Suprapubic skin (tissue), 4 donors: Measurements from ENCODE around the gene PRC1. TPM values are rescaled to one million over a fixed set of nuclear protein-coding genes. Genes with fewer than 3 reads are reported as not detected.

Experiments
- DNase-seq, 2 donors: peaks; one replicate each; pipeline ENCODE4 v3.0.0-alpha.2; 2019; ENCODE audit warnings: low spot score in 2 of 2
- H3K27ac ChIP-seq: fragments of 200-600 bp; sonication (generic); one replicate; pipeline ENCODE4 v1.5.1; 2019
- H3K27me3 ChIP-seq: fragments of 200-600 bp; sonication (generic); one replicate; pipeline ENCODE4 v1.5.1; 2019
- H3K36me3 ChIP-seq: fragments of 200-600 bp; sonication (generic); one replicate; pipeline ENCODE4 v1.5.1; 2019
- H3K4me1 ChIP-seq: fragments of 200-600 bp; sonication (generic); one replicate; pipeline ENCODE4 v1.5.1; 2019
- H3K4me3 ChIP-seq: fragments of 200-600 bp; sonication (generic); one replicate; pipeline ENCODE4 v1.5.1; 2019; ENCODE audit warnings: mild to moderate bottlenecking
- H3K9me3 ChIP-seq: fragments of 200-600 bp; sonication (generic); one replicate; pipeline ENCODE4 v1.5.1; 2019
- EP300 ChIP-seq: sonication (generic); formaldehyde crosslinking; IDR thresholded peaks from one replicate; pipeline ENCODE4 v1.6.1; 2017; ENCODE audit warnings: antibody characterized with exemption
- POLR2A ChIP-seq, 2 donors: fragments of 450-650 bp; IDR thresholded peaks; one replicate each; pipeline ENCODE4 v1.6.1; 2017; ENCODE audit warnings: antibody characterized with exemption in 2 of 2, mild to moderate bottlenecking in 2 of 2, moderate library complexity in 2 of 2
- POLR2AphosphoS5 ChIP-seq, 3 donors: sonication (generic); formaldehyde crosslinking; IDR thresholded peaks; one replicate each; pipeline ENCODE4 v1.6.1; 2017; ENCODE audit warnings: antibody characterized with exemption in 3 of 3
- WGBS: methylation state at CpG from one replicate; pipeline ENCODE4 v1.1.5; 2018; 5-methylcytosine and 5-hydroxymethylcytosine counted together
- total RNA-seq, 4 donors: library from RNA; depleted of rRNA; stranded (reverse); fragments of >200 nt; gene quantifications; one replicate each; pipeline ENCODE4 v1.1.0, GENCODE V29; 2016
- TF ChIP-seq, protein P1 (sequence below), 2 donors: fragments of 200-600 bp in 1 of 2; fragments of 450-650 bp in 1 of 2; sonication (generic) in 1 of 2; IDR thresholded peaks; one replicate each; pipeline ENCODE4 v1.5.1; 2016 to 2019; ENCODE audit warnings: antibody characterized with exemption in 2 of 2, mild to moderate bottlenecking in 1 of 2, moderate library complexity in 1 of 2

Gene PRC1
- total RNA-seq, 4 donors from 2014 or later: 17.6 to 41.2 (median 34.6) TPM

DNA sequence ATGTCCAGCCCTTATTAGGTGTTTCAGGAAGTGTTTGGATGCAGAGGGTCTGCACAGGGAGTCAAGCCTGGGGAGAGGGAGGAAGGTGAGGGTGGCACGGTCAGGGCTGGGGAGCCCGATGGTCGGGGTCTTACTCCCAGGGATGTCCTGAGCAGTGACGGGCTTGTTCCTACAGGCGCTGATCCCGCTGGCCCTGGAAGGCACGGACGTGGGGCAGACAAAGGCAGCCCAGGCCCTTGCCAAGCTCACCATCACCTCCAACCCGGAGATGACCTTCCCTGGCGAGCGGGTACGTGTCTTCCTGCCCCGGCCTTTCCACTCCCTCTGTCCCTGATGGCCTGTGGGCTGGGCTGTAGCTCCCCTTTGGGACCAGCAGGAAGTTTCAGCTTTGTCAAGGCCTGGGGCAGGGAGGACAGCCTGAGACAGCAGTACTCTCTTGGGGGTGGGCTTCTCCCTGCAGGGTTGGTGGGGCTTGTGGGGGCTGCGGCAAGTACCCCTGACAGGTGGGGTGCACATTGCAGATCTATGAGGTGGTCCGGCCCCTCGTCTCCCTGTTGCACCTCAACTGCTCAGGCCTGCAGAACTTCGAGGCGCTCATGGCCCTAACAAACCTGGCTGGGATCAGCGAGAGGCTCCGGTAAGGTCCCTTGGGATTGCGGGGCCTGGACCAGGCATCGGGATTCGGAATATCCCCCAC, 44.2 kb downstream of the PRC1 start:
- peaks cover 84% of the 10 kb centered on the region for H3K36me3 ChIP-seq
- no peak for DNase-seq
- no peaks in the 10 kb centered on the region for H3K27me3 ChIP-seq
- no peaks in the 10 kb centered on the region for H3K9me3 ChIP-seq
- WGBS: 91% methylated on average over 12 of the region's 23 CpGs
- no peak overlapping the region for H3K4me3 ChIP-seq
- H3K27ac ChIP-seq: no peak overlapping the region
- peaks cover 5% of the 10 kb centered on the region for H3K4me1 ChIP-seq
- TF ChIP-seq, protein P1, sequence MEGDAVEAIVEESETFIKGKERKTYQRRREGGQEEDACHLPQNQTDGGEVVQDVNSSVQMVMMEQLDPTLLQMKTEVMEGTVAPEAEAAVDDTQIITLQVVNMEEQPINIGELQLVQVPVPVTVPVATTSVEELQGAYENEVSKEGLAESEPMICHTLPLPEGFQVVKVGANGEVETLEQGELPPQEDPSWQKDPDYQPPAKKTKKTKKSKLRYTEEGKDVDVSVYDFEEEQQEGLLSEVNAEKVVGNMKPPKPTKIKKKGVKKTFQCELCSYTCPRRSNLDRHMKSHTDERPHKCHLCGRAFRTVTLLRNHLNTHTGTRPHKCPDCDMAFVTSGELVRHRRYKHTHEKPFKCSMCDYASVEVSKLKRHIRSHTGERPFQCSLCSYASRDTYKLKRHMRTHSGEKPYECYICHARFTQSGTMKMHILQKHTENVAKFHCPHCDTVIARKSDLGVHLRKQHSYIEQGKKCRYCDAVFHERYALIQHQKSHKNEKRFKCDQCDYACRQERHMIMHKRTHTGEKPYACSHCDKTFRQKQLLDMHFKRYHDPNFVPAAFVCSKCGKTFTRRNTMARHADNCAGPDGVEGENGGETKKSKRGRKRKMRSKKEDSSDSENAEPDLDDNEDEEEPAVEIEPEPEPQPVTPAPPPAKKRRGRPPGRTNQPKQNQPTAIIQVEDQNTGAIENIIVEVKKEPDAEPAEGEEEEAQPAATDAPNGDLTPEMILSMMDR (IDR thresholded peaks at IDR 0.05): no peak
- no peak for TF ChIP-seq POLR2AphosphoS5 (IDR thresholded peaks at IDR 0.05)
- no peak for TF ChIP-seq POLR2A (IDR thresholded peaks at IDR 0.05)
- TF ChIP-seq EP300: no peak

GRCh38 chr15:90948506-90948905, 45.8 kb downstream of the PRC1 start:
- no peaks in the 10 kb centered on the region for H3K4me1 ChIP-seq
- TF ChIP-seq, protein P1 (IDR thresholded peaks at IDR 0.05): no peak
- TF ChIP-seq POLR2A (IDR thresholded peaks at IDR 0.05) (no peak), EP300 (no peak), POLR2AphosphoS5 (IDR thresholded peaks at IDR 0.05) (no peak)
- H3K9me3 ChIP-seq: no peaks in the 10 kb centered on the region
- peaks cover 98% of the 10 kb centered on the region for H3K36me3 ChIP-seq
- H3K27me3 ChIP-seq: no peaks in the 10 kb centered on the region
- H3K4me3 ChIP-seq: no peak overlapping the region
- no peak for DNase-seq
- WGBS: 97% methylated on average over 7 of the region's 8 CpGs
- no peak overlapping the region for H3K27ac ChIP-seq

DNA sequence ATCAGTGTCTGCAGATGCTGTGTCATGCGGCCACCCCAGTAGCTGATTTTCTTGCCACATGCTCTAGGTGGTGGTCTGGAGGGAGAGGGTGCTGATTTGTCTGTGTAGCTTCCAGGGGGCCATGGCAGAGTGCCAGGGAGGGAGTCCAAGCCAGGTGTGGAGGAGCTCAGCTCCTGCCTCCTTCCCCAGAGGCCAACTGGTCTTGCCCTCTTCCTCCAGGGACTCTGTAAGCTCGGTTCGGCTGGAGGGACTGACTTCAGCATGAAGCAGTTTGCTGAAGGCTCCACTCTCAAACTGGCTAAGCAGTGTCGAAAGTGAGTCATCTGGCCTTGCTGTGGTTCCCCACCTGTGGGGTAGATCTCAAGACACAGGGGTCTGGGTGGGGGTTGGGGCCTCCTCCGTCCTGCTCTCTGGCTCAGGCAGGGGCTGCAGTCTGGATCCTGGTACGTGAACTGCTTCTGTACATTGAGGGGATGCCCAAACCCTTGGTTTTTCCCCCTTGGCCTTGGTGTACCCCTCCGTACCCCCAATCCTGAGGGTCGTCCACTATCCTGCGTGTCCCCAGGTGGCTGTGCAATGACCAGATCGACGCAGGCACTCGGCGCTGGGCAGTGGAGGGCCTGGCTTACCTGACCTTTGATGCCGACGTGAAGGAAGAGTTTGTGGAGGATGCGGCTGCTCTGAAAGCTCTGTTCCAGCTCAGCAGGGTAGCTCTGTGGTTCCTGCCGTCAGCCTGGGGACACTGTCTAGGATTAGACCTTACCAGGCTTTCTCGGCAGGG, 46.6 kb downstream of the PRC1 start:
- TF ChIP-seq EP300: no peak
- TF ChIP-seq, protein P1 (IDR thresholded peaks at IDR 0.05): no peak
- no peak for TF ChIP-seq POLR2A (IDR thresholded peaks at IDR 0.05)
- no peak for TF ChIP-seq POLR2AphosphoS5 (IDR thresholded peaks at IDR 0.05)
- DNase-seq: peak in 1 of 2 donors; percentile 65
- Histone ChIP-seq H3K36me3 (peaks cover 98% of the 10 kb centered on the region), H3K27ac (no peak overlapping the region), H3K4me1 (no peaks in the 10 kb centered on the region), H3K4me3 (no peak overlapping the region), H3K9me3 (no peaks in the 10 kb centered on the region), H3K27me3 (no peaks in the 10 kb centered on the region)
- WGBS: 70% methylated on average over 4 of the region's 18 CpGs

DNA sequence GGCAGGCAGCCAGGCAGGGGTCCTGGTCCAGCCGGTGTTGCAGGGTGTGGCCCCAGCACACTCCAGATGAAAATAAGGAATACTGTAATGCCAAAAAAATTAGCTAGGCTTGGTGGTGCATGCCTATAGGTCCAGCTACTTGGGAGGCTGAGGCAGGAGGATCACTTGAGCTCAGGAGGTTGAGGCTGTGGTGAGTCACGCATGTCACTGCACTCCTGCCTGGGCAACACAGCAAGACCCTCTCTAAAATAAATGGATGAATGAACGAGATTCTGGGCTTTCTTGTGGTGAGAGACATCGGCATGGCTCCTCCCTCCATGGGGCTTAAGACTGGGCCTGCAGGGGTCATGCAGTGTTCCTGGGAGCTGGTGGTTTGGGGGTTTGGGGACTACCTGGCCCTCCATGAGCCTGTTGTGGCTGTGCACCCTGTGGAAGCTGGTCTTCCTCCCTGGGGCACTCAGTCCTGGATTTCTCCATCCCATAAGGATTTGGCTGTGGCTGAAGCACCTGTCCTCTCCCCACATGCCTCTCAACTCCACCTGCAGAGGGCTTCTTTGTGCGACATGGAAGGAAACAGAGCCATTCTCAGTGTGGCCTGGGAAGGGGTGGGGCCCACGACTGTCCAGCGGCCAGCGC, 47.3 kb downstream of the PRC1 start:
- H3K36me3 ChIP-seq: peaks cover 98% of the 10 kb centered on the region
- WGBS: 86% methylated on average over 6 of the region's 8 CpGs

More for the DNA sequence above, 47.3 kb downstream of the PRC1 start:
- Histone ChIP-seq H3K27ac (no peak overlapping the region), H3K4me3 (no peak overlapping the region), H3K27me3 (no peaks in the 10 kb centered on the region), H3K9me3 (no peaks in the 10 kb centered on the region), H3K4me1 (no peaks in the 10 kb centered on the region)
- DNase-seq: peak in 1 of 2 donors; percentile 42
- TF ChIP-seq, protein P1 (IDR thresholded peaks at IDR 0.05): no peak
- TF ChIP-seq EP300: no peak
- no peak for TF ChIP-seq POLR2AphosphoS5 (IDR thresholded peaks at IDR 0.05)
- TF ChIP-seq POLR2A (IDR thresholded peaks at IDR 0.05): no peak
